ENCODE measurements around the gene NTRK1.

The NTRK1 gene

GRCh38 chr1:156883919-156884318 is 23.3 kb downstream of the NTRK1 start:
- DNase-seq, result no peak

GRCh38 chr1:156884560-156885184 is 24.0 kb downstream of the NTRK1 start:
- DNase-seq, result no peak

- DNase-seq, result no peak
Observed at GRCh38 chr1:156885314-156885713, 24.6 kb downstream of the NTRK1 start.

- DNase-seq, result no peak
Observed at GRCh38 chr1:156885880-156886355, 25.3 kb downstream of the NTRK1 start.

GRCh38 chr1:156886583-156887281 is 26.1 kb downstream of the NTRK1 start:
- DNase-seq, result no peak

- no peak for DNase-seq
Observed at GRCh38 chr1:156887317-156887716, 26.7 kb downstream of the NTRK1 start.

GRCh38 chr1:156887734-156888133 is 27.1 kb downstream of the NTRK1 start:
- no peak for DNase-seq

GRCh38 chr1:156889802-156890580 is 29.3 kb downstream of the NTRK1 start:
- DNase-seq, result peak in 2 of 4 experiments; percentile 14 to 31

- DNase-seq, result peak; percentile 54 to 77 (median 69)
Observed at GRCh38 chr1:156892190-156893047, 31.8 kb downstream of the NTRK1 start.

GRCh38 chr1:156893048-156893953 is 32.6 kb downstream of the NTRK1 start, which contains the start of gene PEAR1:
PEAR1 (plus strand) TSS chr1:156893718; CDS start chr1:156903927, 10,209 bp downstream.
- no peak for DNase-seq

- DNase-seq, result no peak
Observed at GRCh38 chr1:156894001-156894400, 33.3 kb downstream of the NTRK1 start.

GRCh38 chr1:156894711-156895454 is 34.2 kb downstream of the NTRK1 start:
- DNase-seq, result no peak

- DNase-seq, result no peak
Observed at GRCh38 chr1:156895455-156895812, 34.8 kb downstream of the NTRK1 start.

GRCh38 chr1:156895927-156896326 is 35.3 kb downstream of the NTRK1 start:
- no peak for DNase-seq

GRCh38 chr1:156896490-156897033 is 35.9 kb downstream of the NTRK1 start:
- DNase-seq, result no peak

- DNase-seq, result no peak
Observed at GRCh38 chr1:156897078-156897825, 36.6 kb downstream of the NTRK1 start.

- DNase-seq, result no peak
Observed at GRCh38 chr1:156898161-156898566, 37.5 kb downstream of the NTRK1 start.

GRCh38 chr1:156898971-156899664 is 38.5 kb downstream of the NTRK1 start:
- DNase-seq, result no peak
